ENCODE measurements around the gene CDK13.
A peak's percentile ranks its signal among the peaks of the same experiment; 100 is the strongest.
"Not testable (repeated sequence)": the region's sequence is repeated elsewhere in the genome, so short reads cannot be mapped to it uniquely, and the experiment has no call there.

The CDK13 gene

GRCh38 chr7:40101201-40101600 is 151.1 kb downstream of the CDK13 start:
- Histone ChIP-seq H3K36me3 (ENCODE audit: insufficient read depth, low read length) (0 out of 2 replicates have a peak, but pooled peaks cover 2% of the 10 kb centered on the region), H3K9ac (ENCODE audit: low read depth, low read length) (no peak overlapping the region), H3K9me3 (ENCODE audit: insufficient read depth, low read depth, low read length) (no peaks in the 10 kb centered on the region), H3K4me1 (ENCODE audit: insufficient read depth, low read length) (peaks cover 9% of the 10 kb centered on the region; the same call in 1 of the 2 replicates), H3K27me3 (ENCODE audit: insufficient read depth, low read length) (no peaks in the 10 kb centered on the region), H3K4me3 (ENCODE audit: low read length) (no peak overlapping the region), H3K27ac (ENCODE audit: low read depth, low read length) (no peak overlapping the region)
- WGBS: 100% methylated on average over 2 of the region's 3 CpGs

- no peaks in the 10 kb centered on the region for H3K27me3 ChIP-seq (ENCODE audit: insufficient read depth, low read length)
- H3K36me3 ChIP-seq (ENCODE audit: insufficient read depth, low read length): no peaks in the 10 kb centered on the region
- H3K4me1 ChIP-seq (ENCODE audit: insufficient read depth, low read length): no peaks in the 10 kb centered on the region
- no peak overlapping the region for H3K27ac ChIP-seq (ENCODE audit: low read depth, low read length)
- H3K4me3 ChIP-seq (ENCODE audit: low read length): no peak overlapping the region
- no peak overlapping the region for H3K9ac ChIP-seq (ENCODE audit: low read depth, low read length)
- H3K9me3 ChIP-seq (ENCODE audit: insufficient read depth, low read depth, low read length): no peaks in the 10 kb centered on the region
- 100% methylated on average over 2 of the region's 2 CpGs for WGBS
Measured at GRCh38 chr7:40102897-40103296, 152.8 kb downstream of the CDK13 start.

GRCh38 chr7:40105879-40106473 is 155.9 kb downstream of the CDK13 start:
- Histone ChIP-seq H3K4me3 (ENCODE audit: low read length) (no peak overlapping the region), H3K27me3 (ENCODE audit: insufficient read depth, low read length) (no peaks in the 10 kb centered on the region), H3K27ac (ENCODE audit: low read depth, low read length) (no peak overlapping the region), H3K36me3 (ENCODE audit: insufficient read depth, low read length) (no peaks in the 10 kb centered on the region), H3K4me1 (ENCODE audit: insufficient read depth, low read length) (no peaks in the 10 kb centered on the region), H3K9me3 (ENCODE audit: insufficient read depth, low read depth, low read length) (no peaks in the 10 kb centered on the region), H3K9ac (ENCODE audit: low read depth, low read length) (no peak overlapping the region)
- WGBS: 92% methylated on average over 3 of the region's 4 CpGs

- Histone ChIP-seq H3K27ac (ENCODE audit: low read depth, low read length) (no peak overlapping the region), H3K4me3 (ENCODE audit: low read length) (no peak overlapping the region), H3K27me3 (ENCODE audit: insufficient read depth, low read length) (no peaks in the 10 kb centered on the region), H3K9me3 (ENCODE audit: insufficient read depth, low read depth, low read length) (no peaks in the 10 kb centered on the region), H3K9ac (ENCODE audit: low read depth, low read length) (no peak overlapping the region), H3K36me3 (ENCODE audit: insufficient read depth, low read length) (no peaks in the 10 kb centered on the region), H3K4me1 (ENCODE audit: insufficient read depth, low read length) (no peaks in the 10 kb centered on the region)
- WGBS: 93% methylated on average over 2 of the region's 2 CpGs
Measured at GRCh38 chr7:40115936-40116335, 165.9 kb downstream of the CDK13 start.

GRCh38 chr7:40117199-40117598 is 167.1 kb downstream of the CDK13 start:
- H3K9ac ChIP-seq (ENCODE audit: low read depth, low read length); H3K36me3 ChIP-seq (ENCODE audit: insufficient read depth, low read length); H3K27me3 ChIP-seq (ENCODE audit: insufficient read depth, low read length); H3K4me3 ChIP-seq (ENCODE audit: low read length); H3K9me3 ChIP-seq (ENCODE audit: insufficient read depth, low read depth, low read length); H3K4me1 ChIP-seq (ENCODE audit: insufficient read depth, low read length): not testable (repeated sequence)
- WGBS: 90% methylated on average over 7 of the region's 9 CpGs
- 0 out of 2 replicates have a peak overlapping the region, but pooled peaks have one; percentile 21 for H3K27ac ChIP-seq (ENCODE audit: low read depth, low read length)

GRCh38 chr7:40118201-40118600 is 168.1 kb downstream of the CDK13 start:
- not testable (repeated sequence) for H3K4me3 ChIP-seq (ENCODE audit: low read length); H3K27ac ChIP-seq (ENCODE audit: low read depth, low read length); H3K36me3 ChIP-seq (ENCODE audit: insufficient read depth, low read length); H3K9ac ChIP-seq (ENCODE audit: low read depth, low read length); H3K27me3 ChIP-seq (ENCODE audit: insufficient read depth, low read length); H3K9me3 ChIP-seq (ENCODE audit: insufficient read depth, low read depth, low read length); H3K4me1 ChIP-seq (ENCODE audit: insufficient read depth, low read length)
- 96% methylated on average over 7 of the region's 7 CpGs for WGBS

GRCh38 chr7:40120020-40120419 is 170.0 kb downstream of the CDK13 start:
- Histone ChIP-seq H3K27ac (ENCODE audit: low read depth, low read length) (no peak overlapping the region), H3K27me3 (ENCODE audit: insufficient read depth, low read length) (no peaks in the 10 kb centered on the region), H3K9me3 (ENCODE audit: insufficient read depth, low read depth, low read length) (no peaks in the 10 kb centered on the region), H3K4me3 (ENCODE audit: low read length) (no peak overlapping the region), H3K9ac (ENCODE audit: low read depth, low read length) (no peak overlapping the region), H3K36me3 (ENCODE audit: insufficient read depth, low read length) (no peaks in the 10 kb centered on the region), H3K4me1 (ENCODE audit: insufficient read depth, low read length) (no peaks in the 10 kb centered on the region)
- WGBS: 86% methylated on average over 5 of the region's 5 CpGs

- H3K27ac ChIP-seq (ENCODE audit: low read depth, low read length); H3K4me1 ChIP-seq (ENCODE audit: insufficient read depth, low read length); H3K36me3 ChIP-seq (ENCODE audit: insufficient read depth, low read length); H3K9me3 ChIP-seq (ENCODE audit: insufficient read depth, low read depth, low read length); H3K27me3 ChIP-seq (ENCODE audit: insufficient read depth, low read length); H3K4me3 ChIP-seq (ENCODE audit: low read length); H3K9ac ChIP-seq (ENCODE audit: low read depth, low read length): not testable (repeated sequence)
- 95% methylated on average over 14 of the region's 14 CpGs for WGBS
Measured at GRCh38 chr7:40122100-40122939, 172.3 kb downstream of the CDK13 start.

- no peak overlapping the region for H3K4me3 ChIP-seq (ENCODE audit: low read length)
- H3K27ac ChIP-seq (ENCODE audit: low read depth, low read length): no peak overlapping the region
- peaks cover 4% of the 10 kb centered on the region; the same call in 1 of the 2 replicates for H3K36me3 ChIP-seq (ENCODE audit: insufficient read depth, low read length)
- H3K4me1 ChIP-seq (ENCODE audit: insufficient read depth, low read length): no peaks in the 10 kb centered on the region
- no peaks in the 10 kb centered on the region for H3K27me3 ChIP-seq (ENCODE audit: insufficient read depth, low read length)
- no peak overlapping the region for H3K9ac ChIP-seq (ENCODE audit: low read depth, low read length)
- 96% methylated on average over 2 of the region's 2 CpGs for WGBS
- no peaks in the 10 kb centered on the region for H3K9me3 ChIP-seq (ENCODE audit: insufficient read depth, low read depth, low read length)
Measured at GRCh38 chr7:40122940-40123254, 172.8 kb downstream of the CDK13 start.

GRCh38 chr7:40133561-40134427 is 183.7 kb downstream of the CDK13 start:
- 2% methylated on average over 34 of the region's 36 CpGs for WGBS
- H3K4me1 ChIP-seq (ENCODE audit: insufficient read depth, low read length): peaks cover 7% of the 10 kb centered on the region; the same call in 1 of the 2 replicates
- H3K36me3 ChIP-seq (ENCODE audit: insufficient read depth, low read length): peaks cover 18% of the 10 kb centered on the region; the same call in 1 of the 2 replicates
- H3K27me3 ChIP-seq (ENCODE audit: insufficient read depth, low read length): peaks cover 14% of the 10 kb centered on the region
- H3K9me3 ChIP-seq (ENCODE audit: insufficient read depth, low read depth, low read length): no peaks in the 10 kb centered on the region
- peak overlapping the region; percentile 91 for H3K9ac ChIP-seq (ENCODE audit: low read depth, low read length)
- peak overlapping the region; percentile 94 for H3K27ac ChIP-seq (ENCODE audit: low read depth, low read length)
- H3K4me3 ChIP-seq (ENCODE audit: low read length): peak overlapping the region; percentile 85

All from HUES64 (cell line).